Epidermal melanocyte (primary cell): ENCODE measurements around the gene CT45A5.
"Not testable (repeated sequence)": the region's sequence is repeated elsewhere in the genome, so short reads cannot be mapped to it uniquely, and the experiment has no call there.

ENCODE experiments used
- DNase-seq: peaks from one replicate; pipeline ENCODE4 v3.0.0; 2011; ENCODE audit warnings: low spot score; ENCODE audit not compliant: insufficient read length

CT45A5 gene

GRCh38 chrX:135785403-135785802, at the start of gene CT45A5:
Gene CT45A5 (minus strand): TSS chrX:135785503. CDS start chrX:135781729, 3,774 bp downstream.
- not testable (repeated sequence) for DNase-seq

GRCh38 chrX:135819912-135820311, 34.6 kb upstream of the CT45A5 start, which contains the start of gene CT45A2:
Gene CT45A2 (minus strand): TSS chrX:135820012. CDS start chrX:135816265, 3,747 bp downstream.
- DNase-seq = not testable (repeated sequence)

- not testable (repeated sequence) for DNase-seq
These were observed 17.4 kb upstream of the CT45A5 start, which contains the start of gene CT45A6 for GRCh38 chrX:135802687-135803086. Gene CT45A6 (minus strand): TSS chrX:135802787. CDS start chrX:135798993, 3,794 bp downstream.

DNA sequence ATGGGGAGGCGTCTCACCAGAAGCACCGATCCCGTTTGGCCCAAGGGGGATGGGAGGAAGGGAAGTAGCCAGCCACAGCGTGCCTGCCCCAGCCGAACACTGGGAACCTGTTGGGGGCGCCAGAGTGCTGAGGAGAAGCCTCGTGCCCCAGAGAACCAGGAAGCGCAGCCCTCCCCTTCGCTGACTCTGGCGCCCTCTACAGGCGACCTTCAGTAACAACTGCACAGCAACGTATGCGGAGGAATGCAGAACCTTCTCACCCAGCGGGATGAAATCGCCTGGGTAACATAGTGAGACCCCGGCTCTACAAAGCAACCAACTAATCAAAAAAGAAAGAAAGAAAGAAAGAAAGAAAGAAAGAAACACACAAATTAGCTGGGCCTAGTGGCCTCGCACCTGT, 17.2 kb downstream of the CT45A5 start, which contains the start of gene CT45A3:
Gene CT45A3, minus strand, starts transcription at position 101 of the 400 bp plus-strand sequence. CDS start 3,747 bp downstream, outside the sequence.
- DNase-seq = not testable (repeated sequence)

- not testable (repeated sequence) for DNase-seq
These were observed 40.6 kb downstream of the CT45A5 start for GRCh38 chrX:135744739-135745138.

- DNase-seq = no peak
These were observed 44.0 kb downstream of the CT45A5 start for GRCh38 chrX:135741192-135741715.

GRCh38 chrX:135740681-135741149, 44.6 kb downstream of the CT45A5 start:
- DNase-seq = no peak

- DNase-seq = no peak
These were observed 47.8 kb downstream of the CT45A5 start for GRCh38 chrX:135737366-135738071.

GRCh38 chrX:135734666-135735065, 50.6 kb downstream of the CT45A5 start:
- not testable (repeated sequence) for DNase-seq
